Fibroblast of peridontal ligament (primary cell): Measurements from ENCODE around the gene ZPLD1.

Experiments used
- DNase-seq: peaks from one replicate; pipeline ENCODE4 v3.0.0-alpha.2; 2010; ENCODE audit errors: extremely low read depth

The ZPLD1 gene

GRCh38 chr3:102434715-102435114, at the start of gene ZPLD1:
Gene ZPLD1 (plus strand): TSS chr3:102435015. CDS start chr3:102438488, 3,473 bp downstream.
- DNase-seq = no peak

- no peak for DNase-seq
Measured at GRCh38 chr3:102390171-102390864, 44.5 kb upstream of the ZPLD1 start.

GRCh38 chr3:102390916-102391315, 43.9 kb upstream of the ZPLD1 start:
- DNase-seq = no peak

DNA sequence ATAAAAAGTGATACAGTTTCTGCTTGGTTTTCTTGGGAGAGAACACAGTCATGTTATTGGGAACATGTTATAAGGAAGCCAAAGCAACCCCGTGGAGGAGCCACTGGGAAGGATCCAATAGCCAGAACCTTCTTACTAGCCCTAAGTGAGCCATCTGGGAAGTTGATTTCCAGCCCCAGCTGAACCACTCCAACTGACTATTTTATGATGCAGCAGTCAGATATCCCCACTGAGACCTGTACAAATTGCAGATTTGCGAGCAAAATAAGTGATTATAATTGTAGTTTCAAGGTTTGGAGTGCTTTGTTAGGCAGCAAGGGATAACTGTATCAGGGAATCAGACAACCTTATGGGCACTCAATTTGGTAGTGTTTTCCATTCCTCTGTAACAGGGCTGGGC, 43.3 kb upstream of the ZPLD1 start:
- no peak for DNase-seq

DNA sequence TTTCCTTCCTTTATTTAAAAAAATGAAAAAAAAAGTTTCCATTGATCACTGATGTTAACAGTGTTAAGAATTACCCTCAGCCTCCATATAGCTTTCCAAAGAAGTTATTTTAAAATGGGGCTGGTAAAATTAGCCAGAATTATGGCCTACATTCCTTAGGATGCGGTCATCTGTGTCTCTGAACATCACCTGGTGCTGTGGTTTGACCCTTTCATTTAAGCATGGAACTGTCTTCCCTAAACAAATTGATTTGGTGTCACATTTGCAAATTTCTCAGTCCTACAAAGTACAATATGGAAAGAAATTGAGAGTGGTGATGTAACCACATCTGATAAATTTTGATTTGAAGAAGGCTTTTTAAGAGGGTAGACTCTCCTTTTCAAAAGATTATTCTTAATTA, 40.3 kb upstream of the ZPLD1 start:
- no peak for DNase-seq

DNA sequence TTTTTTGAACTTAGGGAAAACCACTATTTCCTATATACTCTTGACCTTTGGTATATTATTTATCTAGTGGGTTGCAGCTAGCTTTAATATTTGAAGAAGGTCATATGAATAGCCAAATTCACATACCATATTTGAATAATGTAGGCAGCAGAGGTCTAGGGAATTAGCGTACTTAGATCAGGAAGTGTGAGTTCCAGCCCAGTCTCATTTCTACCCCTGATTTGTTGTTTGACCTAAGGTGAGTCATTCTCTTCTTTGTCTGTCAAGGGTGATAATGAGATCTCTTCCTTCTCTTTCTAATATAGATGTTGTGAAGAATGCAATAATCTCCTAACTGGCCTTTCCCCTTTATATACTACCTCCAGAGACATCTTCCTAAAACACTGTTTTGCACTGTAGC, 36.6 kb upstream of the ZPLD1 start:
- no peak for DNase-seq

DNA sequence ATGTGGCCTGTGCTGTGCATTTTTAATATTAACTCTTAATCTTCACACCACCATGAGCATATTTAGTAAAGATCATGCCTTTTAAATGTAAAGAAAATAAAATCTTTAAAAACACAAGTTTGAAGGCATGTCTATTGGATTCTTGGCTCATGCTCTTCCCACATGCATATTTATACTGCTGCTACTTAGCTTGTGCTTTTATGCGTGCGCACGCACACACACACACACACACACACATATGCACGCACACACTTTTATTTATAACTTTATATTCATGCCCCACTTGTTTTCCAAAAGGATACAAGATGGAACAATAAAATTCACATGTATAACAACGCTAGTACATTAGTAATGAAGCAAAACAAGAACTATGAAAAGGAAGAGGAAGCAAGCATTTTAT, 36.1 kb upstream of the ZPLD1 start:
- DNase-seq = no peak

DNA sequence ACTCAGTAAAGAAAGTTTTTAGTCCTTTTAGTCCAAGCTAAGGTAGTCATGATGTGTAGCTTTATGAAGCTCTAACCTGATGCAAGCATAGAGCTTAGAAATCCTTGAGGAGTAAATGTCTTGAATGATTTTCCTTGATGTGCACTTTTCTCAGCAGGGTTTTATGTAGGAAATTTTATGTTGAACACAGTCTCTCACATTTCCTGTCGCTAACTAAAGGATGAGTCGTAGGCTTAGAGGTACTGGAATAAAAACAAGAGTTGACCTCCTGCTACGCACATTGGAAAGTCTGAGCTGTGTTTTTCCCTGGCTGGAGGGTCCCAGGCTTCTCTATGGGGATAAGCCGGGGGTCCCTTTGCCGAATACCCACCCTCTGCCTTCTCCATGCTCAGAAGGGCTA, 34.7 kb upstream of the ZPLD1 start:
- DNase-seq = no peak

DNA sequence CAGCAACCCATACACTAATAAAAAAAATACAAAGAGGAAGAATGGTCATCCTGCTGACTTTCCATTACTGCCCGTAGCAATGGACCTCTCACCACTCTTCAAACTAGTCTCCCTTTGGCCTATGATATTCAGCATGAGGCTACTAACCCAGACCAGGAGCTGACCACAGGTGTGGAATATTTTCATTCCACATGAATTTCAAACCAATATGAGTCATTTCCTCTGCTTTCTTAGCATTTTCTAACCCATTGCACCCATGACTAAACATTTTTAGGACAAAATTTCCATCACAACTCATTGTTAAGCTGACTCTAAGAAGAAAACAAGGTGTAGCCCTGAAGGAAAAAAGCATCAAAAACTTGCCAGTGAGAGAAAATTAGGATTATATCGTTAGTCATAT, 34.0 kb upstream of the ZPLD1 start:
- DNase-seq = no peak

- no peak for DNase-seq
Measured at GRCh38 chr3:102410616-102411015, 24.2 kb upstream of the ZPLD1 start.

DNA sequence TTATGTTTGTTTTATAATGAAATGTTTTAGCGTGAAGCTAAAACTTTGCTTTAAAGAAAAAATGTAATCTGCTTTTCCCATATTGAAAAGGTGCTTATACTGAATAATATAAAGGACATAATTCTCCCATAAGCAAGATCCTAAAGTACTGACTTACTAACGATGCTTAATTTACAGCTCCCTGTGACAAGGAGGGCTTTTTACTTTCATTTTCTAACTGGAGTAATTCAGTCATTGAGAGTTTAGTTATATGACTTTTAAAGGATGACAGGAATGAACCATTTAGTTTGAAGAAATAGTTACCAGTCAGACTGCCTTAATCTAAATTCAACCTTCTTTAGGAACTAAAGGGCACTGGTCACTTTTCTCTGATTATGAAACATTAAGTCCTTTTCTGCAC, 19.3 kb upstream of the ZPLD1 start:
- peak; percentile 32 for DNase-seq

DNA sequence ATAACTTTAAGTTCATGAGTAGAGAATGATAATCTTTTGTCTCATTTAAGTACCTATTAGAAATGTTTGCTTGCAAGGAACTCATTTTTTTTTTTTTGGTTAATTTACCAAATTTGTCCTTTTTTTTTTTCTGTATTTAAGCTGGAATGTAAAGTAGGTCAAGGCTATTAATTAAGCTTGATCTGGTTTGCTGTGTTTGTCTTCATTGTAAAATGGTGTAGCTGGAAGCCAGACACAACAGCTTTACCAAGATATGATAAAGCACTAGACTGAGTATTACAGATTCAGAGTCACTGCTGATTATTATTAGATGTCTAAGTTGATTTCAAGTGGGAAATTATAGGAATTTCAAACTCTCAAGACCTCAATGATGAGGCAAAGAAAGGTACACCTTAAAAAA, 15.0 kb upstream of the ZPLD1 start:
- DNase-seq = no peak

- no peak for DNase-seq
Measured at GRCh38 chr3:102441832-102442231, 7.0 kb downstream of the ZPLD1 start.

GRCh38 chr3:102443021-102443420, 8.2 kb downstream of the ZPLD1 start:
- no peak for DNase-seq

DNA sequence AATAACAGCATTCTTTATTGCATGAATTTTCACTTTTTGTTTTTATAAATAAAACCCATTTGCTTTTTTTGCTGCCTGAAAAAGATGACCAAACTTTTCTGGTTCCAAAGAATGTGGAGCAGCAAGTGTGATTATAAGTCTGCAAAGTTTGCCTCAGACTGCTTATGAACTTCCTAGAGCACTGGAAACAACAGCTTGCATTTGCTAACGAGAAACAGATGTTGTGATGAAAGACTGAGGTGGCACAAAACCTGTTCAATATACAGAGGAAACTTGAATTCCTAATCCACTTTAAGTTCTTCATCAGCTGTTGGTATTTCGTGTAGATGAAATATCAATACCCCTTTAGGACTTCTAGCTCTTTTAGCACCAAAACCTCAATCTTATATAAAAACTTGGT, 9.3 kb downstream of the ZPLD1 start:
- DNase-seq = peak; percentile 50

- DNase-seq = peak; percentile 19
Measured at GRCh38 chr3:102447272-102447671, 12.5 kb downstream of the ZPLD1 start.

DNA sequence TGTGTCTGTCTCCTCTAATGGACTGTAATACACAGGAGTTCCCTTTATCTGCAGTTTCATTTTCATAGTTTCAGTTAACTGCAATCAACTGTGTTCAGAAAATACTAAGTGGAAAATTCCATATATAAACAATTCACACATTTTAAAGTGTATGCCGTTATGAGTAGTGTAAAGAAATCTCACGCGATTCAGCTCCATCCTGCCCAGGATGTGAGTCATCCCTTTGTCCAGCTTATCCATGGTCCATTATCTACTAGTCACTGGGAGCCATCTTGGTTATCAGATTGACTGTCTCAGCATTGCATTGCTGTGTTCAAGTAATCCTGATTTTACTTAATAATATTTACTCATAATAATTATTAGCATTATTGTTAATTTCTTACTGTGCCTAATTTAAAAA, 14.5 kb downstream of the ZPLD1 start:
- DNase-seq = no peak

DNA sequence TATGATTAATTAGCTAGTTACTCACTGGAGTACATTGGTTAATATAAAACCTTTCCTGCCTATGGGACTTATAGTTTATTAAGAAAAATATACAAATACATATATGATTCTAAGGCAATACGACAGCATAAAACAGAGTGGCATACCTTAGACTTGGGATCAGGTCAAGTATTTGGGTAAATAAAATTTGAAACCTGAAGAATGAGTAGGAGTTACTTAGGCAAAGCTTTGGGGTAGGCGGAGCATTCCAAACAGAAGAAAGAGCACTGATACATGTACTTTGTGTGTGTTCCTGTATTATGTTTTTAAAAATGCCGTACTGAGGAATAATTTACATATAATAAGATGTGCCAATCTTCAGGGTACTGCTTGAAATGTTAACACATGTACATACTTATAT, 15.1 kb downstream of the ZPLD1 start:
- no peak for DNase-seq

DNA sequence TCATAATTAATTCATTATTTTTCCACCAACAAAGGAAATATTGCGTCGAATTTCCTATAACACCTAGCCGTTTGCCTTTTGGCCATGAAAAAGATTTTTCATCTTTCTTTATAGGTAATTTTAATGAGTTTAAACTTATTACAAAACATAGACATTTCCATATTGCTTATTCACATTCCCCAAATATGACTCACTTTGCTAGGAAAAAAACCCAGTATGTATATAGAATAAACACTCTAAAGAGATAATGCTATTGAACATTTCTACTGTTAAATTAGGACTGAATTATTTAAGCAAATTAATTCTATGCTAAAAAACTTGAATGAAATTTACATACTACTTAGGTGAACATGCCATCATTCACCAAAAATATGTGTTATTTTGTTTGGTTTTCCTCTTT, 16.2 kb downstream of the ZPLD1 start:
- no peak for DNase-seq

GRCh38 chr3:102451543-102451942, 16.7 kb downstream of the ZPLD1 start:
- no peak for DNase-seq

- no peak for DNase-seq
Measured at GRCh38 chr3:102454181-102454580, 19.4 kb downstream of the ZPLD1 start.

DNA sequence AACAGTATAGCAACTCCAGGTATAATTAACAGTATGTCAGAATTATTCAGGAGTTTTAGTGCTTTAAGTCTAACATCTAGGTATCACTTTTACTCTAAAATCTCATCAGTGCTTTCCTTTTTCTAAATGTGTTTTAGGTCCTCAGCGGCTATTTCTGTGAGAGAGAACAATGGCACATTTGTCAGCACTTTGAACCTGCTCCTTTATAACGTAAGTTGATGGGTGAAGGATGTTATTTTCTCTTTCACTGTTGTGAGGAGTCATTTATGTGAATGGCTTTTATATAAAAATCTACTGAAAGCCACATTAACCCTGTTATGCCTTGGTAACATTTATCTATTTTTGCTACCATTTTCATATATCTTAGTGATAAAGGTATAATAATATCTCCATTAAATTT, 22.8 kb downstream of the ZPLD1 start:
- DNase-seq = no peak

GRCh38 chr3:102460579-102460978, 25.8 kb downstream of the ZPLD1 start:
- no peak for DNase-seq

DNA sequence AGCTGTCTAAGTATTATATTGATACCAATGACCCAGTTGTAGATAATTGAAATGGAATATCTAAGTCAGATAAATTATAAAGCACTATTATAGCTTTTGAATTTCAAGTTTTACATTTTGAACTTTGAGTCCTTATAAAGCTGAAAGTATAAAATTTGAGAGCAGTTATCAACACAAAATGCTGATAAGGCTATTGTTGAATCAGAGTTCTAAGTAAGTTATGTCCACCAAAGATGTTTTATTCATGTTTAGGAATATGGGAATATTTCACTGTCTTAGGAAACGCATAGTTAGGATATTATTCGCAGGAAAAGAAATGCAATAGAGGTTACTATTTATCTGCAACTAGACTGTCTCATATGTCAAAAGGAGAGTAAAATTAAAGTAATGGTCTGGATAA, 29.4 kb downstream of the ZPLD1 start:
- DNase-seq = no peak
